ENCODE measurements around the gene PDIA4. TPM values are rescaled to one million over a fixed set of nuclear protein-coding genes. Genes with fewer than 3 reads are reported as not detected.
A peak's percentile ranks its signal among the peaks of the same experiment; 100 is the strongest.
"Not testable (repeated sequence)": the region's sequence is repeated elsewhere in the genome, so short reads cannot be mapped to it uniquely, and the experiment has no call there.

The PDIA4 gene
- total RNA-seq, 1 donor from 2014 or later, result 154 TPM

- H3K27ac Mint-ChIP-seq (ENCODE audit: unreplicated experiment), result peak overlapping the region; percentile 94
- peak overlapping the region; percentile 74 for H3K4me3 Mint-ChIP-seq
- TF ChIP-seq, protein P1, sequence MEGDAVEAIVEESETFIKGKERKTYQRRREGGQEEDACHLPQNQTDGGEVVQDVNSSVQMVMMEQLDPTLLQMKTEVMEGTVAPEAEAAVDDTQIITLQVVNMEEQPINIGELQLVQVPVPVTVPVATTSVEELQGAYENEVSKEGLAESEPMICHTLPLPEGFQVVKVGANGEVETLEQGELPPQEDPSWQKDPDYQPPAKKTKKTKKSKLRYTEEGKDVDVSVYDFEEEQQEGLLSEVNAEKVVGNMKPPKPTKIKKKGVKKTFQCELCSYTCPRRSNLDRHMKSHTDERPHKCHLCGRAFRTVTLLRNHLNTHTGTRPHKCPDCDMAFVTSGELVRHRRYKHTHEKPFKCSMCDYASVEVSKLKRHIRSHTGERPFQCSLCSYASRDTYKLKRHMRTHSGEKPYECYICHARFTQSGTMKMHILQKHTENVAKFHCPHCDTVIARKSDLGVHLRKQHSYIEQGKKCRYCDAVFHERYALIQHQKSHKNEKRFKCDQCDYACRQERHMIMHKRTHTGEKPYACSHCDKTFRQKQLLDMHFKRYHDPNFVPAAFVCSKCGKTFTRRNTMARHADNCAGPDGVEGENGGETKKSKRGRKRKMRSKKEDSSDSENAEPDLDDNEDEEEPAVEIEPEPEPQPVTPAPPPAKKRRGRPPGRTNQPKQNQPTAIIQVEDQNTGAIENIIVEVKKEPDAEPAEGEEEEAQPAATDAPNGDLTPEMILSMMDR (conservative IDR thresholded peaks at IDR 0.05), result no peak
- H3K27me3 Mint-ChIP-seq (ENCODE audit: low read depth), result no peaks in the 10 kb centered on the region
- peaks cover 36% of the 10 kb centered on the region for H3K4me1 Mint-ChIP-seq
- peaks cover 17% of the 10 kb centered on the region for H3K36me3 Mint-ChIP-seq (ENCODE audit: low read depth)
- DNase-seq (ENCODE audit: low read depth, low spot score), result peak; percentile 22
- no peaks in the 10 kb centered on the region for H3K9me3 Mint-ChIP-seq
Observed at GRCh38 chr7:149020483-149020882, 7.8 kb downstream of the PDIA4 start.

GRCh38 chr7:149016876-149017275, 11.4 kb downstream of the PDIA4 start:
- Mint-ChIP-seq H3K27me3 (ENCODE audit: low read depth) (no peaks in the 10 kb centered on the region), H3K9me3 (no peaks in the 10 kb centered on the region), H3K4me1 (peaks cover 16% of the 10 kb centered on the region), H3K27ac (ENCODE audit: unreplicated experiment) (no peak overlapping the region), H3K4me3 (no peak overlapping the region), H3K36me3 (ENCODE audit: low read depth) (peaks cover 29% of the 10 kb centered on the region)
- TF ChIP-seq, protein P1 (conservative IDR thresholded peaks at IDR 0.05), result no peak
- no peak for DNase-seq (ENCODE audit: low read depth, low spot score)

- Mint-ChIP-seq H3K4me3 (no peak overlapping the region), H3K27ac (ENCODE audit: unreplicated experiment) (no peak overlapping the region), H3K9me3 (no peaks in the 10 kb centered on the region), H3K27me3 (ENCODE audit: low read depth) (no peaks in the 10 kb centered on the region), H3K36me3 (ENCODE audit: low read depth) (peaks cover 26% of the 10 kb centered on the region), H3K4me1 (no peaks in the 10 kb centered on the region)
- TF ChIP-seq, protein P1 (conservative IDR thresholded peaks at IDR 0.05), result no peak
- no peak for DNase-seq (ENCODE audit: low read depth, low spot score)
Observed at GRCh38 chr7:149014309-149014708, 14.0 kb downstream of the PDIA4 start.

DNA sequence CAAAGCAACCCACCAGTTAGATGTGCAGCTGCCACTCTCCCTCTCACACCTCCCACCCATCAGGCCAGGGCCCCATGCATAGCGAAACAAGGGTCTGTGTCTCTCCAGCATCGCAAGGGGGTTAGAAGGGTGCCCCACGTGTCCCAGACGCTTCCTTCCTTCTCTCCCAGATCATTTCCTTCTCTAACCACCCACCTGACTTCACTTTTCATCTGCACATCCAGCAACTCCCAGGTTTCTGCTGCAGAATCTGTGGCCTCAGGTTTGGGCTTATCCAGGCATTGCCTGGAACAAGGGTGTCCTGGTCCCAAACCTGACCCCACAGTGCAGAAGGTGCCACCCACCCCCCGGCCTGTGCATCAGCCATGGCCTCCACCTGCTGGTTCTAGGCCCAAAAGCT, 14.4 kb downstream of the PDIA4 start:
- H3K27ac Mint-ChIP-seq (ENCODE audit: unreplicated experiment), result no peak overlapping the region
- H3K9me3 Mint-ChIP-seq, result no peaks in the 10 kb centered on the region
- H3K36me3 Mint-ChIP-seq (ENCODE audit: low read depth), result peaks cover 22% of the 10 kb centered on the region
- no peak overlapping the region for H3K4me3 Mint-ChIP-seq
- no peak for DNase-seq (ENCODE audit: low read depth, low spot score)
- TF ChIP-seq, protein P1 (conservative IDR thresholded peaks at IDR 0.05), result no peak
- H3K27me3 Mint-ChIP-seq (ENCODE audit: low read depth), result no peaks in the 10 kb centered on the region
- no peaks in the 10 kb centered on the region for H3K4me1 Mint-ChIP-seq

- not testable (repeated sequence) for H3K27me3 Mint-ChIP-seq (ENCODE audit: low read depth); H3K4me1 Mint-ChIP-seq; DNase-seq (ENCODE audit: low read depth, low spot score); H3K9me3 Mint-ChIP-seq; H3K4me3 Mint-ChIP-seq
- peak overlapping the region; percentile 2 for H3K27ac Mint-ChIP-seq (ENCODE audit: unreplicated experiment)
- peaks cover 21% of the 10 kb centered on the region for H3K36me3 Mint-ChIP-seq (ENCODE audit: low read depth)
Observed at GRCh38 chr7:149012730-149013129, 15.6 kb downstream of the PDIA4 start.

GRCh38 chr7:149011491-149011890, 16.8 kb downstream of the PDIA4 start:
- H3K36me3 Mint-ChIP-seq (ENCODE audit: low read depth), result peaks cover 20% of the 10 kb centered on the region
- H3K4me1 Mint-ChIP-seq, result no peaks in the 10 kb centered on the region
- no peak overlapping the region for H3K4me3 Mint-ChIP-seq
- no peak overlapping the region for H3K27ac Mint-ChIP-seq (ENCODE audit: unreplicated experiment)
- H3K9me3 Mint-ChIP-seq, result no peaks in the 10 kb centered on the region
- DNase-seq (ENCODE audit: low read depth, low spot score), result no peak
- no peaks in the 10 kb centered on the region for H3K27me3 Mint-ChIP-seq (ENCODE audit: low read depth)
- TF ChIP-seq, protein P1 (conservative IDR thresholded peaks at IDR 0.05), result no peak

Data from neural crest cell (in vitro differentiated cells).